HFF-Myc (cell line): ENCODE data around the gene RAB7A.
"Not testable (repeated sequence)": the region's sequence is repeated elsewhere in the genome, so short reads cannot be mapped to it uniquely, and the experiment has no call there.

ENCODE experiments used
- DNase-seq: peaks from one replicate; pipeline ENCODE4 v3.0.0-alpha.2; 2011; ENCODE audit warnings: low read depth; ENCODE audit errors: extremely low read depth
- H3K4me3 ChIP-seq: replicated peaks from 2 replicates; pipeline ENCODE4 v1.5.1; 2011; ENCODE audit warnings: low read depth, mild to moderate bottlenecking, control low read depth, low read length
- TF ChIP-seq, protein P1 (sequence below): IDR thresholded peaks from 2 replicates; pipeline ENCODE4 v1.5.1; 2012; ENCODE audit warnings: mild to moderate bottlenecking, low read depth, low read length, control low read depth; ENCODE audit errors: missing control alignments

The RAB7A gene

DNA sequence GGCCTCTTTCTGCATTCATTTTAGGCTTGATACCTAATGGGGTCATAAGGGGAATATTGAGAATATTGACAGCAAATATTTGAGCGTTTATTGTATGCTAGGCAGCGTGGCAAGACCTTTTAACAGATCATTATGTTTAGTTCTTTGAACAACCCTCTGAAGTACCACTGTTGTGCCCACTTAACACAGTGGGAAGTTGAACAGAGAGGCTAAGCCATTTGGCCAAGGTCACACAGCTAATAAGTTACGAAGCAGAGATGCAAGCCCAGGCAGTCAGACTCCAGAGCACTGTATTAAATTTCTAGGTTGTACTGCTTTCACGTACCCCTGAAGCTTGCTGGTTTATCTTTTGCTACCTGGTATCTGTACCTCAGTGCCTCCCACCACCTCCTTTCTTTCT, 1.1 kb downstream of the RAB7A start:
- peak overlapping the region; percentile 89 for H3K4me3 ChIP-seq
- TF ChIP-seq, protein P1, sequence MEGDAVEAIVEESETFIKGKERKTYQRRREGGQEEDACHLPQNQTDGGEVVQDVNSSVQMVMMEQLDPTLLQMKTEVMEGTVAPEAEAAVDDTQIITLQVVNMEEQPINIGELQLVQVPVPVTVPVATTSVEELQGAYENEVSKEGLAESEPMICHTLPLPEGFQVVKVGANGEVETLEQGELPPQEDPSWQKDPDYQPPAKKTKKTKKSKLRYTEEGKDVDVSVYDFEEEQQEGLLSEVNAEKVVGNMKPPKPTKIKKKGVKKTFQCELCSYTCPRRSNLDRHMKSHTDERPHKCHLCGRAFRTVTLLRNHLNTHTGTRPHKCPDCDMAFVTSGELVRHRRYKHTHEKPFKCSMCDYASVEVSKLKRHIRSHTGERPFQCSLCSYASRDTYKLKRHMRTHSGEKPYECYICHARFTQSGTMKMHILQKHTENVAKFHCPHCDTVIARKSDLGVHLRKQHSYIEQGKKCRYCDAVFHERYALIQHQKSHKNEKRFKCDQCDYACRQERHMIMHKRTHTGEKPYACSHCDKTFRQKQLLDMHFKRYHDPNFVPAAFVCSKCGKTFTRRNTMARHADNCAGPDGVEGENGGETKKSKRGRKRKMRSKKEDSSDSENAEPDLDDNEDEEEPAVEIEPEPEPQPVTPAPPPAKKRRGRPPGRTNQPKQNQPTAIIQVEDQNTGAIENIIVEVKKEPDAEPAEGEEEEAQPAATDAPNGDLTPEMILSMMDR, result no peak
- DNase-seq, result no peak

DNA sequence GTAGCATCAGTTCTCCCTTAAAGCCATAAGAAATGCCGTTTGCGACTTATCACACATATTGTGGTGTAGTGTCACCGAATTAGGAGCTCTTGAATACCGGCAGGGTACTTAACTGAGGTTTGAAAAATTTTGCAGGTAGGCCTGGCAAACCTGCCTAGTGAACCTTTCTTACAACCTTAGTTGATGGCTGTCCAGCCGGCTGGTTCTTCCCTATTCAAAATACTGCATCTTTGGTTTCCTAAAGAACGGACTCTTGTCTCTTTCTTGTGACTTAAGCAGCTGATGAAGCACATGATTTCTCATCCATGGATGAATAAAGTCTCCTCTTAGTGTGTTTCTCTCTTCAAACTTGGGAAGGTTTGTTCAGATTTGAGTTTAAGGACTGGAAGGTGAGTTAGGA, 1.5 kb downstream of the RAB7A start:
- TF ChIP-seq, protein P1, result no peak
- no peak for DNase-seq
- peak overlapping the region; percentile 89 for H3K4me3 ChIP-seq

DNA sequence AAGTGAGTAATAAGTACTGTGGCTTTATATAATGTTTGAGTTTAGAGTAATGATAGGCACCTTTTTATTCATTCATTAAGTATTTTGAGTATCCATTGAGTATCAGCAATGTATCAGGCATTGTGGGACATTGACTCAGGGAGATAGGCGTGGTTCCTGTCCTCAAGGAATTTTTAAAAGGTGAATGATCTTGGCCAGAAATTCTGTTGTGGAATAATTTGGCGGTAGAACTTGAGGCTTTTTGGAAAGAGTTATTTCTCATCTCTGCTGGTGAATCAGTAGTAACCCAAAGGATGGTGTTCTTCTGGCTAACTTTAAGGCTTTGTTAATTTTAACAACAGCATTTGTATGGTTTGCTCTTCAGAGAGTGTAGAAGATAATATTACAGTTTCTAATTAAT, 2.0 kb downstream of the RAB7A start:
- DNase-seq, result no peak
- peak overlapping the region; percentile 89 for H3K4me3 ChIP-seq
- TF ChIP-seq, protein P1, result no peak

DNA sequence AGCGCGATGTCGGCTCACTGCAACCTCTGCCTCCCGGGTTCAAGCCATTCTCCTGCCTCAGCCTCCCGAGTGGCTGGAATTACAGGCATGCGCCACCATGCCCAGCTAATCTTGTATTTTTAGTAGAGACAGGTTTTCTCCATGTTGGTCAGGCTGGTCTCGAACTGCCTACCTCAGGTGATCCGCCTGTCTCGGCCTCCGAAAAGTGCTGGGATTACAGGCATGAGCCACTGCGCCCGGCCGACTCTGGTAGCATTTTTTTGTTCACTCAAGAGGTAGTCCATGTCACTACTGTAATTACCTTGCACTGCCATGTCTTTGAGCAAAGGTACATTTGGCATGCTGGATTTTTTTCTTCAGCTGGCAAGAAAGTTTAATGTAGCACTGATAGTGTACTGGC, 2.5 kb downstream of the RAB7A start:
- DNase-seq, result not testable (repeated sequence)
- H3K4me3 ChIP-seq, result peak overlapping the region; percentile 89

DNA sequence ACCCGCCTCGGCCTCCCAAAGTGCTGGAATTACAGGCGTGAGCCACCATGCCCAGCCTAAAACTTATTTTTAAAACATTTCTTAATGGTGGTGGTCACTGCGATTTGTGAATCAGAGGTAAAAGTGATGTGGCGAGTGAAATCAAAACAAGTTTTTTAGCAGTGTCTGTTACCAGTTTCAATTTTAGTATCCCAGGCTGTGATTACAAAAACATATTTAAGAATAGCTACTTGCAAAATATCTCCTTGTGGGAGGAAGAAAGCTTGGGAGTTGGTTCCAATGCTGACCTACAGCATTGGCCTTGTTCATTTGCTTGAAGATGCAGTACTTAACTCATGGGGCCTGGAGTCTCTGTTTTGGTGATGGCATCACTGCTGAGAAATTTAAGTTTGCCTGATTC, 4.5 kb downstream of the RAB7A start:
- TF ChIP-seq, protein P1, result no peak
- no peak overlapping the region for H3K4me3 ChIP-seq
- DNase-seq, result no peak

DNA sequence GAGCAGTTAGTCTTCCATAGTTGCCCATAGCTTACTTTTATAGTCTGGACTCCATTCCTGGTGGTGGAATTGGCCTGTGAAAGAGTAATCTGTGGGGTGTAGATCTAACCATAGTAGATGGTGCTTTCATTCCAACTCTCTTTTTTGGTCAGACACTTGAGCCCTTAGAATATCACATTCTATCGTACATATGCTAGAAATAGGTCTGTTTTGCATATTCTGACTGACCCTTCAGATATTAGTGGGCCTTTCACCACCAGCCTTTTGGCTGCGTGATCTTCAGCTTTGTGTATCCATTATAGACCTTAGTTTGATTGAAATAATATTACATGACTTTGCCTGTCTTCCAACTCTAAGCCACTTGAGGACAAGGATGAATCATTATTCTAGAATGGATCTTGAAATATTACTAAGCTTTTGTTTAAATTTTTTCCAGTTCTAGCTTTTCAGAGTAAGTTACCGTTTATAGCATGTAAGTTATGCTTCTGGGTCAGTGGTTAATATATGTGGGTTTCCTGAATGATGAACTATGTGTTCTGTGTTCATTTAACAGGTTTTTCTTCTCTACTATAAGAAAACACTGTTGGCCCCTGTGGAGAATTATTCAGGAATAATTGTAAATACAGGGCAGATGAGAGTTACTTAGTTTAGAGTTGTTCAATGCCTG, 8.7 kb downstream of the RAB7A start:
- no peak for DNase-seq
- no peak overlapping the region for H3K4me3 ChIP-seq
- TF ChIP-seq, protein P1, result no peak

DNA sequence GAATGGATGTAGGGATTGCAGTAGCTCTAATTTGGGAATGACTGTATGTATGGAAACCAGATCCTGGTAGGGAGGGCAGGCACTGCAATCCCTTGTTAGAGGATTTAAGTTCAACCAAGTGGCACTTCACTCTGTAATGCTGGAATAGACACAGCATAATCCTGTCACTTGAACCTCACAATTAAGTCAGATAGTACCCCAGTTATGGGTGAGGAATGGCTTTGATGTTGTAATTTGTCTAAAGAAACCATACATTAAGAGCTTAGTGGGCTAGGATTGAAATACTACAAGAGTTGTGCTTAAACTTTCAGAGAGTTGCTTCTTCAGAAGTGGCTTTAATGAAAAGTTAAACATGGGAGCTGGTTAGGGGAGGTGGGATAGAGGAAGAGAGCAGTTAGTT, 9.3 kb downstream of the RAB7A start:
- no peak for DNase-seq
- TF ChIP-seq, protein P1, result no peak
- no peak overlapping the region for H3K4me3 ChIP-seq
